Spinal cord (tissue), 10 donors: ENCODE measurements around the gene PACRG. TPM values are rescaled to one million over a fixed set of nuclear protein-coding genes. Genes with fewer than 3 reads are reported as not detected.
A peak's percentile ranks its signal among the peaks of the same experiment; 100 is the strongest.

ENCODE experiments used
- DNase-seq, 6 donors: peaks; one replicate each; pipeline versions ENCODE4 v3.0.0 to v3.0.0-alpha.2; 2013 to 2015; ENCODE audit warnings: low spot score in 6 of 6, low read depth in 4 of 6
- H3K27ac ChIP-seq: one replicate; pipeline ENCODE4 v1.5.1; 2013; ENCODE audit warnings: low read depth, low read length, control low read depth
- H3K27me3 ChIP-seq: one replicate; pipeline ENCODE4 v1.6.1; 2013; ENCODE audit warnings: low read length; ENCODE audit not compliant: control insufficient read depth, insufficient read depth
- H3K36me3 ChIP-seq: one replicate; pipeline ENCODE4 v1.6.1; 2013; ENCODE audit warnings: low read length; ENCODE audit not compliant: control insufficient read depth, insufficient read depth
- H3K4me1 ChIP-seq: one replicate; pipeline ENCODE4 v1.6.1; 2013; ENCODE audit warnings: low read length; ENCODE audit not compliant: control insufficient read depth, insufficient read depth
- H3K4me3 ChIP-seq: one replicate; pipeline ENCODE4 v1.5.1; 2013; ENCODE audit warnings: low read depth, low read length, control low read depth
- H3K9me3 ChIP-seq: one replicate; pipeline ENCODE4 v1.6.1; 2013; ENCODE audit warnings: low read length; ENCODE audit not compliant: control insufficient read depth, insufficient read depth
- WGBS: methylation state at CpG from one replicate; pipeline ENCODE4 v1.1.5; 2013; ENCODE audit warnings: missing lambda C conversion rate; ENCODE audit not compliant: insufficient coverage; 5-methylcytosine and 5-hydroxymethylcytosine counted together
- polyA plus RNA-seq, 2 donors: library from polyadenylated mRNA; unstranded; fragments of 120-200 nt; gene quantifications; one replicate each; pipeline ENCODE4 v1.2.1, GENCODE V29; 2013; ENCODE audit not compliant: insufficient read length in 2 of 2
- total RNA-seq, 2 donors: library from RNA; depleted of rRNA in 1 of 2; stranded (reverse); fragments of 120-200 nt in 1 of 2; fragments of >200 nt in 1 of 2; gene quantifications; one replicate each; pipeline versions ENCODE4 v1.2.3 to v1.2.4, GENCODE V29; 2013 to 2014
- donor health status: healthy.

PACRG gene
- total and polyA plus RNA-seq, 4 donors = 9.5 to 21.2 (median 17.8) TPM

GRCh38 chr6:163201855-163202254 is 474.1 kb downstream of the PACRG start:
- Histone ChIP-seq H3K36me3 (no peaks in the 10 kb centered on the region), H3K27ac (no peak overlapping the region), H3K27me3 (no peaks in the 10 kb centered on the region), H3K9me3 (peaks cover 6% of the 10 kb centered on the region), H3K4me3 (no peak overlapping the region), H3K4me1 (peaks cover 4% of the 10 kb centered on the region)
- DNase-seq = no peak
- 84% methylated on average over 11 of the region's 12 CpGs for WGBS

GRCh38 chr6:163206196-163206595 is 478.4 kb downstream of the PACRG start:
- peaks cover 6% of the 10 kb centered on the region for H3K9me3 ChIP-seq
- no peaks in the 10 kb centered on the region for H3K27me3 ChIP-seq
- DNase-seq = no peak
- no CpG with 5 or more reads among the region's 2 CpGs for WGBS
- no peaks in the 10 kb centered on the region for H3K4me1 ChIP-seq
- H3K4me3 ChIP-seq = no peak overlapping the region
- no peak overlapping the region for H3K27ac ChIP-seq
- H3K36me3 ChIP-seq = no peaks in the 10 kb centered on the region

GRCh38 chr6:163207431-163208383 is 479.9 kb downstream of the PACRG start:
- no peaks in the 10 kb centered on the region for H3K36me3 ChIP-seq
- H3K4me3 ChIP-seq = no peak overlapping the region
- no peaks in the 10 kb centered on the region for H3K27me3 ChIP-seq
- peak in 2 of 6 donors; percentile 10 to 94 for DNase-seq
- no peaks in the 10 kb centered on the region for H3K4me1 ChIP-seq
- H3K27ac ChIP-seq = no peak overlapping the region
- 73% methylated on average over 2 of the region's 11 CpGs for WGBS
- H3K9me3 ChIP-seq = peaks cover 11% of the 10 kb centered on the region

- Histone ChIP-seq H3K27me3 (no peaks in the 10 kb centered on the region), H3K27ac (no peak overlapping the region), H3K9me3 (peaks cover 13% of the 10 kb centered on the region), H3K36me3 (no peaks in the 10 kb centered on the region), H3K4me1 (no peaks in the 10 kb centered on the region), H3K4me3 (no peak overlapping the region)
- no peak for DNase-seq
- WGBS = no CpG with 5 or more reads among the region's 4 CpGs
These were observed 481.2 kb downstream of the PACRG start for GRCh38 chr6:163209005-163209404.

DNA sequence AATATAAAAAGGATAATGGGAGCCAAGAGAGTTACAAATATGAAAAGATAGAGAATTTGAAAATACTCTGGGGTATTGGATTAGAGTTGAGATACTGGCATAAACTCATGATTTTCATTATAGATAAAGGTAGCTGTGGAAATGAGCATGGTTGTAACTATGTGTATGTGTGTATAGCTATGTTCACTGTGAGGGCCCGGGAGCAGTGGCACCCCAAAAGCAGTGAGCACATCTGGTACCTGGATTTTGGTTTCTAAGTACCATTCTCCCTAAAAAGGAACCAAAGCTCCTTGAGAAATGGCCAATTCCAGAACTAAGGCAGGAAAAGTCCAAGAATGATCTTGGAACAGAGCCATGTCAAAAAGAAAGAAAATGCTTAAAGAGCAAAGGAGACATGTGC is 484.3 kb downstream of the PACRG start:
- Histone ChIP-seq H3K4me3 (no peak overlapping the region), H3K27ac (no peak overlapping the region), H3K27me3 (no peaks in the 10 kb centered on the region), H3K4me1 (no peaks in the 10 kb centered on the region), H3K36me3 (no peaks in the 10 kb centered on the region), H3K9me3 (peaks cover 8% of the 10 kb centered on the region)
- no CpG with 5 or more reads among the region's 1 CpG for WGBS
- no peak for DNase-seq

DNA sequence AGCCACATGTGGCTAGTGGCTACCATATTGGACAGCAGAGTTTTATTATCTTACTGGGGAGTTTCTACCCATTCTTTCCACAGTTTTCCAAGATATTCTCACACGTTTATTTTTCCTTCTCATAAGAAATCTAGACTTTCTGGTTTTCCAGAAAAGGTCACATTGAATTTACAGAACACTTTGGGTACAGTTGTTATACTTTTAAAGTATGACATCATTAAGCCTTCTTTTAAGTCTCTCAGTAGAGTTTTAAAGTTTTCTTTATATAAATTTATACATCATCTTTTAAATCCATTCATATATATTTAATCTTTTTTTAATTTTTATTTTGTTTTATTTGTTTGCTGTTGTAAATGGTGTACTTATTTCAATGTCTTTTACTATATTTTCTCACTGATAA is 486.5 kb downstream of the PACRG start:
- H3K27me3 ChIP-seq = no peaks in the 10 kb centered on the region
- no CpG with 5 or more reads among the region's 1 CpG for WGBS
- no peak for DNase-seq
- H3K36me3 ChIP-seq = no peaks in the 10 kb centered on the region
- H3K4me1 ChIP-seq = no peaks in the 10 kb centered on the region
- peaks cover 8% of the 10 kb centered on the region for H3K9me3 ChIP-seq
- H3K4me3 ChIP-seq = no peak overlapping the region
- H3K27ac ChIP-seq = no peak overlapping the region

DNA sequence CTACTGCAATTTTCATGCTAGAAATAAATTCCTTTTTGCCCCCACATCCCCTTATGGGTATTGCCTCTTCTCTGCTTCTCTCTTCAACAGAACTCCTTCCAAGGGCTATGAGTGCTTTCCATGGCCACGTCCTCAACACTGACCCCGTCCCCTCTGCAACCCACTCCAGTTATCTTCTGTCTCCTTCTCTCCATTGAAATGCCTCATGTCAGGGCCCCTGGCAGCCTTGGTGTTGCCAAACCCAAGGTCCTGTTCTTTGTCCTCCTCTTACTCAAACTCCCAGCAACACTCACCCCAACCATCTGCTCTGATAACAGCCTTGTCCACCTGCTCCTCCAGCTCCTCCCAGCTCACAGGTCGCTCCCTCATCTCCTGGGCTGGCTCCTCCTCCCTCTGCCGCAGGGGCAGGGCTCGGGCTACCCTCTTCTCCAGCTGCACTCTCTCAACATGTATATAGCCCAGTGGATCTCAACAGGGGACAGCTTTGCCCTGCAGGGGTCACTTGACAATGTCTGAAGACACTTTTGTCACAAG is 490.7 kb downstream of the PACRG start:
- H3K36me3 ChIP-seq = no peaks in the 10 kb centered on the region
- H3K4me1 ChIP-seq = peaks cover 5% of the 10 kb centered on the region
- no peaks in the 10 kb centered on the region for H3K27me3 ChIP-seq
- no peak overlapping the region for H3K27ac ChIP-seq
- whole genome bisulfite sequencing = 94% methylated on average over 5 of the region's 5 CpGs
- DNase-seq = no peak
- no peak overlapping the region for H3K4me3 ChIP-seq
- H3K9me3 ChIP-seq = no peaks in the 10 kb centered on the region

GRCh38 chr6:163226181-163226835 is 498.5 kb downstream of the PACRG start:
- Histone ChIP-seq H3K4me1 (no peaks in the 10 kb centered on the region), H3K27me3 (no peaks in the 10 kb centered on the region), H3K36me3 (no peaks in the 10 kb centered on the region), H3K4me3 (no peak overlapping the region), H3K9me3 (peaks cover 3% of the 10 kb centered on the region), H3K27ac (no peak overlapping the region)
- 95% methylated on average over 8 of the region's 9 CpGs for WGBS
- no peak for DNase-seq

DNA sequence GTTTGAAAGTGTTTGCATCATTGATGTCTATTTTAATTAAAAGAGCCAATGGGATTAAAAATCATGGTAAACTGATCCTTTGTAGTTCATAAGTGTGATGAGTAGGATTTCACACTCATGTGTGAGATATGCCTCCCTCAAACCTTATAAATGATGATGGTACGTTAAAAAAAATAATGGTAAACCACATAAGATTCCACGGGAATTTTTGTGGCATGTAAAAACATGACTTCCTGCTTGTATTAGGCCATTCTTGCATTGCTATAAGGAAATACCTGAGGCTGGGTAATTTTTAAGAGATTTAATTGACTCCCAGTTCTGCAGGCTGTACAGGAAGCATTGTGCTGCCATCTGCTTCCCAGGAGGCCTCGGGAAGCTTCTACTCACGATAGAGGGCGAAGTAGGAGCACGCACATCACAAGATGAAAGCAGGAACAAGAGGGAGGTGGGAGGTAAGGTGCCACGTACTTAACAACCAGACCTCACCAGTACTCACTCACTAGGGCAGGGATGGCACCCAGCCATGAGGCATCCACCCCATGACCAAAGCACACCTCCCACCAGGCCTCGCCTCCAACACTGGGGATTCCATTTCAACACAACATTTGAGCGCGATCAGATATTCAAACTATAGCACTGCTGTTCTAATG is 499.2 kb downstream of the PACRG start:
- no peak overlapping the region for H3K27ac ChIP-seq
- no peak overlapping the region for H3K4me3 ChIP-seq
- H3K9me3 ChIP-seq = peaks cover 3% of the 10 kb centered on the region
- H3K27me3 ChIP-seq = no peaks in the 10 kb centered on the region
- WGBS = 100% methylated on average over 2 of the region's 10 CpGs
- H3K36me3 ChIP-seq = no peaks in the 10 kb centered on the region
- no peak for DNase-seq
- no peaks in the 10 kb centered on the region for H3K4me1 ChIP-seq
